NCI-H1092 (cell line): ENCODE results near the gene OPN3.
A peak's percentile ranks its signal among the peaks of the same experiment; 100 is the strongest.

ENCODE experiments used
- DNase-seq: peaks from one replicate; lab custom pipeline; 2025; lab: John Stamatoyannopoulos, UW

Gene OPN3

GRCh38 chr1:241617426-241617825 is 22.7 kb downstream of the OPN3 start:
- no peak for DNase-seq

GRCh38 chr1:241615043-241615974 is 24.9 kb downstream of the OPN3 start:
- no peak for DNase-seq

GRCh38 chr1:241614572-241614971 is 25.6 kb downstream of the OPN3 start:
- DNase-seq: no peak

- no peak for DNase-seq
These were observed 26.0 kb downstream of the OPN3 start for GRCh38 chr1:241614144-241614543.

GRCh38 chr1:241612533-241613477 is 27.4 kb downstream of the OPN3 start:
- DNase-seq: no peak

- DNase-seq: no peak
These were observed 28.4 kb downstream of the OPN3 start for GRCh38 chr1:241611736-241612135.

GRCh38 chr1:241611063-241611462 is 29.1 kb downstream of the OPN3 start:
- peak; percentile 71 for DNase-seq

GRCh38 chr1:241610056-241610815 is 29.9 kb downstream of the OPN3 start:
- peak; percentile 55 for DNase-seq

- no peak for DNase-seq
These were observed 31.7 kb downstream of the OPN3 start for GRCh38 chr1:241608379-241609033.

GRCh38 chr1:241607497-241607896 is 32.7 kb downstream of the OPN3 start:
- no peak for DNase-seq

GRCh38 chr1:241606544-241606943 is 33.6 kb downstream of the OPN3 start:
- DNase-seq: no peak

- no peak for DNase-seq
These were observed 34.9 kb downstream of the OPN3 start for GRCh38 chr1:241605146-241605805.

- no peak for DNase-seq
These were observed 36.4 kb downstream of the OPN3 start for GRCh38 chr1:241603731-241604245.

- no peak for DNase-seq
These were observed 39.7 kb downstream of the OPN3 start for GRCh38 chr1:241600496-241600901.

GRCh38 chr1:241598249-241598648 is 41.9 kb downstream of the OPN3 start:
- no peak for DNase-seq

GRCh38 chr1:241596633-241597032 is 43.5 kb downstream of the OPN3 start:
- no peak for DNase-seq

- DNase-seq: no peak
These were observed 47.0 kb downstream of the OPN3 start for GRCh38 chr1:241593186-241593585.

GRCh38 chr1:241592273-241592958 is 47.8 kb downstream of the OPN3 start:
- no peak for DNase-seq

- no peak for DNase-seq
These were observed 48.4 kb downstream of the OPN3 start for GRCh38 chr1:241591736-241592135.

GRCh38 chr1:241591317-241591716 is 48.9 kb downstream of the OPN3 start:
- DNase-seq: no peak
